Stimulated activated CD4-positive, alpha-beta T cell treated with anti-CD3 and anti-CD28 coated beads, Interleukin-12 subunit alpha, Interleukin-12 subunit beta, amount 100 ng/mL, for 4 hours (primary cell): ENCODE measurements around the gene EVC2.

Experiments used
- DNase-seq: peaks from one replicate; pipeline ENCODE4 v3.0.0-alpha.2; 2020

Gene EVC2

GRCh38 chr4:5710065-5710960 lies 2.0 kb upstream of the EVC2 start:
- no peak for DNase-seq

- DNase-seq: no peak
Observed at GRCh38 chr4:5709207-5709575, 832 bp upstream of the EVC2 start.

GRCh38 chr4:5707778-5708448 lies 446 bp downstream of the EVC2 start:
- DNase-seq: no peak

- no peak for DNase-seq
Observed at GRCh38 chr4:5707366-5707765, 993 bp downstream of the EVC2 start.

- DNase-seq: no peak
Observed at GRCh38 chr4:5706486-5707290, 1.7 kb downstream of the EVC2 start.

- no peak for DNase-seq
Observed at GRCh38 chr4:5705647-5706320, 2.6 kb downstream of the EVC2 start.

- DNase-seq: no peak
Observed at GRCh38 chr4:5704276-5704675, 4.1 kb downstream of the EVC2 start.

- DNase-seq: no peak
Observed at GRCh38 chr4:5703831-5704230, 4.5 kb downstream of the EVC2 start.

GRCh38 chr4:5701971-5702370 lies 6.4 kb downstream of the EVC2 start:
- DNase-seq: no peak

GRCh38 chr4:5700459-5700858 lies 7.9 kb downstream of the EVC2 start:
- DNase-seq: no peak

GRCh38 chr4:5696341-5696740 lies 12.0 kb downstream of the EVC2 start:
- no peak for DNase-seq

- DNase-seq: no peak
Observed at GRCh38 chr4:5693871-5694270, 14.5 kb downstream of the EVC2 start.

GRCh38 chr4:5691491-5692132 lies 16.7 kb downstream of the EVC2 start:
- no peak for DNase-seq

- no peak for DNase-seq
Observed at GRCh38 chr4:5689065-5689464, 19.3 kb downstream of the EVC2 start.

GRCh38 chr4:5686338-5686737 lies 22.0 kb downstream of the EVC2 start:
- no peak for DNase-seq

- DNase-seq: no peak
Observed at GRCh38 chr4:5685296-5685695, 23.1 kb downstream of the EVC2 start.

- no peak for DNase-seq
Observed at GRCh38 chr4:5683566-5683965, 24.8 kb downstream of the EVC2 start.

GRCh38 chr4:5678977-5679376 lies 29.4 kb downstream of the EVC2 start:
- DNase-seq: no peak

GRCh38 chr4:5676763-5677162 lies 31.6 kb downstream of the EVC2 start:
- no peak for DNase-seq

- DNase-seq: no peak
Observed at GRCh38 chr4:5666741-5667140, 41.6 kb downstream of the EVC2 start.

- no peak for DNase-seq
Observed at GRCh38 chr4:5664778-5665177, 43.6 kb downstream of the EVC2 start.

- DNase-seq: no peak
Observed at GRCh38 chr4:5662555-5662954, 45.8 kb downstream of the EVC2 start.

- no peak for DNase-seq
Observed at GRCh38 chr4:5661237-5661636, 47.1 kb downstream of the EVC2 start.
